HCT116 (cell line): ENCODE results near the gene ZBTB21. TPM values are rescaled to one million over a fixed set of nuclear protein-coding genes. Genes with fewer than 3 reads are reported as not detected.

Experiments used
- ATAC-seq: fragments of 200-7000 bp; cut with Tn5 transposase; 2 replicates; pipeline ENCODE4 v1.9.1; 2020; ENCODE audit warnings: mild to moderate bottlenecking, moderate library complexity
- BruUV-seq: library from RNA; stranded (reverse); fragments of 400-500 nt; replicated peaks from 2 replicates; lab custom pipeline; 2021; lab: Mats Ljungman, UMichigan
- CTCF ChIA-PET: fragments of 300-600 bp; sonication (Branson Sonifier 250); formaldehyde crosslinking; loops from one replicate; lab custom pipeline; 2021; ENCODE audit warnings: antibody characterized with exemption; lab: Charles Lee
- POLR2A ChIA-PET: fragments of 300-600, 350-600 bp; sonication (Branson Sonifier 250); formaldehyde crosslinking; loops from one replicate; lab custom pipeline; 2021; ENCODE audit warnings: antibody characterized with exemption; lab: Charles Lee
- RAD21 ChIA-PET, 2 experiments: fragments of 300-600 bp; sonication (Branson Sonifier 250); formaldehyde crosslinking; loops; one replicate each; lab custom pipeline; 2023; ENCODE audit warnings: low total read pairs in 2 of 2; ENCODE audit not compliant: uncharacterized antibody in 2 of 2, unreplicated experiment in 2 of 2, low non-redundant PET in 1 of 2; lab: Charles Lee
- DNase-seq: peaks from one replicate; pipeline ENCODE4 v3.0.0-alpha.2; 2010; ENCODE audit warnings: low read depth, low spot score
- H2AFZ ChIP-seq: fragments of 200-600 bp; shearing (Covaris generic), sonication (generic); 2 replicates; pipeline ENCODE4 v1.6.1; 2017; ENCODE audit warnings: low read depth, mixed run types, mixed read lengths, antibody characterized with exemption, low read length; ENCODE audit not compliant: poor library complexity, severe bottlenecking
- H3K27ac ChIP-seq: 2 replicates; pipeline ENCODE4 v1.5.1; 2012; ENCODE audit warnings: low read depth, low read length
- H3K27me3 ChIP-seq: fragments of 200-600 bp; sonication (generic); 2 replicates; pipeline ENCODE4 v1.6.1; 2016; ENCODE audit warnings: mixed run types, low read length, mixed read lengths; ENCODE audit not compliant: insufficient read depth
- H3K36me3 ChIP-seq, 2 experiments: fragments of 200-500 bp in 1 of 2; fragments of 200-600 bp in 1 of 2; sonication (Bioruptor generic) in 1 of 2; sonication (generic) in 1 of 2; 2 replicates each; pipeline versions ENCODE4 v1.5.1 to v1.6.1; 2014 to 2016; ENCODE audit warnings: low read length in 2 of 2, inconsistent platforms in 1 of 2, mixed read lengths in 1 of 2, mixed run types in 1 of 2; ENCODE audit not compliant: insufficient read depth in 2 of 2, control insufficient read depth in 1 of 2
- H3K4me1 ChIP-seq, 2 experiments: fragments of 200-600 bp in 1 of 2; sonication (generic) in 1 of 2; 2 replicates each; pipeline versions ENCODE4 v1.5.1 to v1.6.1; 2012 to 2017; ENCODE audit warnings: low read length in 2 of 2, inconsistent platforms in 1 of 2, mild to moderate bottlenecking in 1 of 2, mixed read lengths in 1 of 2, mixed run types in 1 of 2, moderate library complexity in 1 of 2; ENCODE audit not compliant: insufficient read depth in 2 of 2, control insufficient read depth in 1 of 2
- H3K4me2 ChIP-seq: fragments of 200-600 bp; sonication (generic); 2 replicates; pipeline ENCODE4 v1.6.1; 2017; ENCODE audit warnings: mixed run types, low read length, mixed read lengths
- H3K4me3 ChIP-seq, 2 experiments: fragments of 200-600 bp in 1 of 2; sonication (generic) in 1 of 2; replicated peaks in 1 of 2; 2 replicates each; pipeline ENCODE4 v1.5.1; 2011 to 2016; ENCODE audit warnings: low read length in 2 of 2, control low read depth in 1 of 2, low read depth in 1 of 2, mild to moderate bottlenecking in 1 of 2, mixed read lengths in 1 of 2, mixed run types in 1 of 2
- H3K79me2 ChIP-seq: fragments of 200-600 bp; sonication (generic); 2 replicates; pipeline ENCODE4 v1.6.1; 2017; ENCODE audit warnings: mild to moderate bottlenecking, mixed run types, low read length, moderate library complexity, mixed read lengths; ENCODE audit not compliant: insufficient read depth
- H3K9ac ChIP-seq: fragments of 200-600 bp; sonication (generic); 2 replicates; pipeline ENCODE4 v1.6.1; 2016; ENCODE audit warnings: low read length, mixed read lengths
- H3K9me2 ChIP-seq: fragments of 200-600 bp; sonication (generic), shearing (Covaris generic); 2 replicates; pipeline ENCODE4 v1.6.1; 2017; ENCODE audit warnings: mixed run types, mild to moderate bottlenecking, moderate library complexity; ENCODE audit not compliant: insufficient read depth
- H3K9me3 ChIP-seq, 2 experiments: fragments of 200-500 bp in 1 of 2; fragments of 200-600 bp in 1 of 2; sonication (Bioruptor generic) in 1 of 2; sonication (generic) in 1 of 2; 2 replicates each; pipeline ENCODE4 v1.6.1; 2014 to 2017; ENCODE audit warnings: low read length in 2 of 2, mixed read lengths in 2 of 2, inconsistent platforms in 1 of 2, low read depth in 1 of 2, mild to moderate bottlenecking in 1 of 2, mixed run types in 1 of 2, moderate library complexity in 1 of 2; ENCODE audit not compliant: control insufficient read depth in 1 of 2, insufficient read depth in 1 of 2
- H4K20me1 ChIP-seq: fragments of 200-600 bp; sonication (generic), shearing (Covaris generic); 2 replicates; pipeline ENCODE4 v1.6.1; 2017; ENCODE audit warnings: mixed run types, mild to moderate bottlenecking, moderate library complexity; ENCODE audit not compliant: insufficient read depth
- CBX3 ChIP-seq: IDR thresholded peaks from 2 replicates; pipeline ENCODE4 v1.6.1; 2012; ENCODE audit warnings: low read depth
- CEBPB ChIP-seq: IDR thresholded peaks from 2 replicates; pipeline ENCODE4 v1.6.1; 2012; ENCODE audit warnings: low read depth
- EGR1 ChIP-seq: IDR thresholded peaks from 2 replicates; pipeline ENCODE4 v1.6.1; 2012; ENCODE audit warnings: low read depth
- ELF1 ChIP-seq: IDR thresholded peaks from 2 replicates; pipeline ENCODE4 v1.6.1; 2012; ENCODE audit warnings: low read depth, borderline replicate concordance
- EZH2 ChIP-seq: fragments of 200-600 bp; sonication (generic); IDR thresholded peaks from 2 replicates; pipeline ENCODE4 v1.6.1; 2017; ENCODE audit warnings: antibody characterized with exemption, mixed run types
- FOSL1 ChIP-seq: IDR thresholded peaks from 2 replicates; pipeline ENCODE4 v1.6.1; 2012; ENCODE audit warnings: low read depth
- JUND ChIP-seq: IDR thresholded peaks from 2 replicates; pipeline ENCODE4 v1.6.1; 2012
- POLR2AphosphoS5 ChIP-seq: IDR thresholded peaks from 2 replicates; pipeline ENCODE4 v1.6.1; 2011; ENCODE audit warnings: mild to moderate bottlenecking, low read depth, low read length, moderate library complexity
- RAD21 ChIP-seq: IDR thresholded peaks from 2 replicates; pipeline ENCODE4 v1.6.1; 2012; ENCODE audit warnings: low read depth, mild to moderate bottlenecking
- SIN3A ChIP-seq: IDR thresholded peaks from 2 replicates; pipeline ENCODE4 v1.6.1; 2012; ENCODE audit warnings: low read depth
- SRF ChIP-seq: IDR thresholded peaks from 2 replicates; pipeline ENCODE4 v1.6.1; 2012; ENCODE audit warnings: low read depth
- TCF7L2 ChIP-seq: IDR thresholded peaks from 2 replicates; pipeline ENCODE4 v1.7.0; 2011; ENCODE audit warnings: borderline replicate concordance, inconsistent platforms; ENCODE audit not compliant: insufficient read depth, insufficient read length; ENCODE audit errors: extremely low read depth
- ZFX ChIP-seq: fragments of 450-650 bp; IDR thresholded peaks from 2 replicates; pipeline ENCODE4 v1.6.1; 2017
- ZNF274 ChIP-seq: fragments of 200-500 bp; sonication (Bioruptor generic); IDR thresholded peaks from 2 replicates; pipeline ENCODE4 v1.6.1; 2014; ENCODE audit warnings: mild to moderate bottlenecking, low read depth, low read length, inconsistent platforms
- intact Hi-C: fragments of 100-400 bp; cut with micrococcal nuclease; formaldehyde crosslinking; loops from 2 replicates; pipeline ENCODE4 v1.10.0; 2022
- total RNA-seq: library from RNA; stranded (reverse); gene quantifications from one replicate; pipeline ENCODE4 v1.2.1, GENCODE V29; 2021; ENCODE audit not compliant: unreplicated experiment
- TF ChIP-seq, protein P1 (sequence below): IDR thresholded peaks from 2 replicates; pipeline ENCODE4 v1.6.1; 2012
- TF ChIP-seq, protein P2 (sequence below): IDR thresholded peaks from 2 replicates; pipeline ENCODE4 v1.6.1; 2011; ENCODE audit warnings: mild to moderate bottlenecking, low read length, moderate library complexity; ENCODE audit not compliant: insufficient replicate concordance; ENCODE audit errors: extremely low read depth

ZBTB21 gene
- total RNA-seq, 1 experiment from 2014 or later = 28.7 TPM

DNA sequence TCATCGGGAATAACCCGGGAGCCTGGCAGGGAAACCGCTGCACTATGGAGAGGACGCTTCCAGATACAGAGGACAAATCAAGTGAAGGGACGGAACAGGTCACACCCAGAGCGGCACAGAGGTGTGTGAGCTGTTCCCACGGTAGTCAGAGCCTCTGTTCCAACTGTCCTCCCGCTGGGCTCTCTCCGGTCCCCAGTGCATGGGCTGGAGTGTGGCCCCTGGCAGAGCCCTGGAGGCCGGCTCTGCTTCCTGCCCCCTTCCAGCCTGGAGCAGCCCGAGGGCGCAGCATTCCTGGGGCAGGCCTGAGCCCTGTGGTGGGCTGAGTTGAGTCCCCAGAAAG lies 11.9 kb upstream of the ZBTB21 start:
- no peak overlapping the region for H3K4me2 ChIP-seq
- DNase-seq (no peak), ATAC-seq (no peak)
- H3K79me2 ChIP-seq = no peaks in the 10 kb centered on the region
- 0 out of 2 replicates have a peak, but pooled peaks cover 4% of the 10 kb centered on the region for H3K27me3 ChIP-seq
- CTCF ChIA-PET = no interaction called here
- RAD21 ChIA-PET = no interaction called here
- TF ChIP-seq ELF1 (no peak), ZFX (no peak), TCF7L2 (no peak), EZH2 (no peak), EGR1 (no peak)
- TF ChIP-seq, protein P1, sequence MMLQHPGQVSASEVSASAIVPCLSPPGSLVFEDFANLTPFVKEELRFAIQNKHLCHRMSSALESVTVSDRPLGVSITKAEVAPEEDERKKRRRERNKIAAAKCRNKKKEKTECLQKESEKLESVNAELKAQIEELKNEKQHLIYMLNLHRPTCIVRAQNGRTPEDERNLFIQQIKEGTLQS = no peak
- TF ChIP-seq, protein P2, sequence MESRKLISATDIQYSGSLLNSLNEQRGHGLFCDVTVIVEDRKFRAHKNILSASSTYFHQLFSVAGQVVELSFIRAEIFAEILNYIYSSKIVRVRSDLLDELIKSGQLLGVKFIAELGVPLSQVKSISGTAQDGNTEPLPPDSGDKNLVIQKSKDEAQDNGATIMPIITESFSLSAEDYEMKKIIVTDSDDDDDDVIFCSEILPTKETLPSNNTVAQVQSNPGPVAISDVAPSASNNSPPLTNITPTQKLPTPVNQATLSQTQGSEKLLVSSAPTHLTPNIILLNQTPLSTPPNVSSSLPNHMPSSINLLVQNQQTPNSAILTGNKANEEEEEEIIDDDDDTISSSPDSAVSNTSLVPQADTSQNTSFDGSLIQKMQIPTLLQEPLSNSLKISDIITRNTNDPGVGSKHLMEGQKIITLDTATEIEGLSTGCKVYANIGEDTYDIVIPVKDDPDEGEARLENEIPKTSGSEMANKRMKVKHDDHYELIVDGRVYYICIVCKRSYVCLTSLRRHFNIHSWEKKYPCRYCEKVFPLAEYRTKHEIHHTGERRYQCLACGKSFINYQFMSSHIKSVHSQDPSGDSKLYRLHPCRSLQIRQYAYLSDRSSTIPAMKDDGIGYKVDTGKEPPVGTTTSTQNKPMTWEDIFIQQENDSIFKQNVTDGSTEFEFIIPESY = no peak
- intact Hi-C loops = no loop called here
- POLR2A ChIA-PET = no interaction called here
- H3K27ac ChIP-seq = no peak overlapping the region
- BruUV-seq = no TSS peak
- no peaks in the 10 kb centered on the region for H4K20me1 ChIP-seq
- H3K9me3 ChIP-seq = no peaks in the 10 kb centered on the region; a peak in 1 of 4 replicates
- no peak overlapping the region for H3K9ac ChIP-seq
- H2AFZ ChIP-seq = no peak overlapping the region
- peaks cover 0 to 5% of the 10 kb centered on the region in 2 experiments; a peak in 1 of 4 replicates for H3K4me1 ChIP-seq
- no peaks in the 10 kb centered on the region for H3K36me3 ChIP-seq
- no peak overlapping the region for H3K4me3 ChIP-seq
- H3K9me2 ChIP-seq = no peaks in the 10 kb centered on the region

DNA sequence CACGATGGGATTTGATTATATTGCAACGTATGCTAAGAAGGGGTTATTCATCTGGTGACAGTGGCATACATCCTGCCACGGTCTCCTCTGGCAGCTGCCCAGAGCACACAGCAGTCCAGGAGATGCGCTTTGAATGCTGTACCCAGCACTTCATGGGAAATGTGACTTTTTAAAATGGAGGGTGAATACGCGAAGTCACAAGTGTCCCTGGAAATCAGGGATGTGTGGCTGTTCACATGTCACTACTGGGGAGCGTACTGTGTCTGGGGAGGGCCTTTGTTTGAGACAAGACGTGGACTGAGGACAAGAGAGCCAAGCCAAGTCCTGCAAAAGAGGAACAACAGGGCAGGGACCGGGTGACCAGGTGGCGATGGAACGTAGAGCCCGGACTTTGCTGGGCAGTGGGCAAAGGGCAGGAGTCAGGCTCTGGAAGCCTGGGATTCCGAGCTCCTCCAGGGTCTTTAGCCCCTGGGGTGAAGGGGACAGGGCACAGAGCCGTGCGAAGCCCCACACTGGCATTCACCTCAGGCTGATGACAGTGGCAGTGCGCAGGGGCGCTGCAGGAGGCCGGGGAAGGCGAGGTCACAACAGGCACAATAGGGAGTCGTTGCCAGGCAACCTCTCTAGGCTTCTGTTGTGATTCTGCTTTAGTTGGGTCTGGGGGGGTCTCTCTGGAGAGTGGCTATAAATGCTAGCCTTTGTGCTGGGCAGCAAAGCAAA lies 11.4 kb upstream of the ZBTB21 start:
- no peak overlapping the region for H3K9ac ChIP-seq
- peaks cover 0 to 5% of the 10 kb centered on the region in 2 experiments; a peak in 1 of 4 replicates for H3K4me1 ChIP-seq
- ChIA-PET CTCF (no interaction called here), POLR2A (no interaction called here), RAD21 (no interaction called here)
- H3K9me3 ChIP-seq = no peaks in the 10 kb centered on the region
- H3K9me2 ChIP-seq = no peaks in the 10 kb centered on the region
- no peak overlapping the region for H3K4me3 ChIP-seq
- no peak for TF ChIP-seq EZH2
- TF ChIP-seq FOSL1 = no peak
- no peak for TF ChIP-seq CEBPB
- TF ChIP-seq ZFX = no peak
- no peak for TF ChIP-seq POLR2AphosphoS5
- TF ChIP-seq SRF = no peak
- no peak for TF ChIP-seq TCF7L2
- TF ChIP-seq ELF1 = no peak
- no peak for TF ChIP-seq RAD21
- TF ChIP-seq JUND = no peak
- TF ChIP-seq ZNF274 = no peak
- TF ChIP-seq CBX3 = no peak
- TF ChIP-seq, protein P2 = no peak
- no peak for TF ChIP-seq SIN3A
- H3K36me3 ChIP-seq = no peaks in the 10 kb centered on the region
- intact Hi-C loops = no loop called here
- no peak for DNase-seq
- H3K27ac ChIP-seq = no peak overlapping the region
- H2AFZ ChIP-seq = no peak overlapping the region
- H4K20me1 ChIP-seq = no peaks in the 10 kb centered on the region
- ATAC-seq = no peak
- no TSS peak for BruUV-seq
- H3K4me2 ChIP-seq = no peak overlapping the region
- H3K27me3 ChIP-seq = 0 out of 2 replicates have a peak, but pooled peaks cover 4% of the 10 kb centered on the region
- no peaks in the 10 kb centered on the region for H3K79me2 ChIP-seq
